Stimulated activated CD8-positive, alpha-beta memory T cell treated with anti-CD3 and anti-CD28 coated beads, Interleukin-12 subunit alpha, Interleukin-12 subunit beta, amount 100 ng/mL, for 1 hour (primary cell): ENCODE results near the gene RIMKLA.

Source experiments
- DNase-seq: peaks from one replicate; pipeline ENCODE4 v3.0.0-alpha.2; 2020; ENCODE audit warnings: low read depth

RIMKLA gene

GRCh38 chr1:42380586-42381279 lies at the start of gene RIMKLA:
TSS of gene RIMKLA (plus strand) at chr1:42380792. CDS start at chr1:42380935, 143 bp downstream.
- DNase-seq, result no peak

- no peak for DNase-seq
These were observed 47.7 kb upstream of the RIMKLA start for GRCh38 chr1:42332877-42333276.

DNA sequence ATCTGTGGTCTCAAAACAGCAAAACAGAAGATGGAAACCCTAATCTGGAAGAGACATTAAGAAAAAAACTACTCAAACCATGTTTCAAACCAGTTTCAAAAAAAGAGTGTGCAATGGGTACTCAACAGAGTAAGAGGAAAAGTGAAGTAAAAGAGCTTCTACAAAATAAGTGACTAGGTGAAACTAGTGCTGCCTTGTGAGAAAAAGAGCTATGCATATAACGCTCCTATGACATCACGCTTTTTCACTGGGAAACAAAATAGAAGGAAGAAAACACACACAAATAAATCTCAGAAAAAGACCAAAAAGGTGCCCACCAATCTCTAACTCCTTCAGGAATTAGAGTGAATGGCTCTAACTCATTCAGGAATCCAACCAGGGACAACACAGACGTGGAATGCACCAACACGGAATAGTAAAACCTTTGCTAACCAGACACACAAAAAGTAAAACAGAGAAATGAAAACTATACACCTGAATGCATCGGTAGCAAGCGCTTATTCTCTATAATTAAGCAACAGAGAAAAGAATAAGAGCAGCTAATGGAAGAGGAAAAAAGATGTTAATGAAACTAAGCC lies 46.8 kb upstream of the RIMKLA start:
- no peak for DNase-seq

GRCh38 chr1:42334240-42335049 lies 46.1 kb upstream of the RIMKLA start:
- DNase-seq, result peak; percentile 1

DNA sequence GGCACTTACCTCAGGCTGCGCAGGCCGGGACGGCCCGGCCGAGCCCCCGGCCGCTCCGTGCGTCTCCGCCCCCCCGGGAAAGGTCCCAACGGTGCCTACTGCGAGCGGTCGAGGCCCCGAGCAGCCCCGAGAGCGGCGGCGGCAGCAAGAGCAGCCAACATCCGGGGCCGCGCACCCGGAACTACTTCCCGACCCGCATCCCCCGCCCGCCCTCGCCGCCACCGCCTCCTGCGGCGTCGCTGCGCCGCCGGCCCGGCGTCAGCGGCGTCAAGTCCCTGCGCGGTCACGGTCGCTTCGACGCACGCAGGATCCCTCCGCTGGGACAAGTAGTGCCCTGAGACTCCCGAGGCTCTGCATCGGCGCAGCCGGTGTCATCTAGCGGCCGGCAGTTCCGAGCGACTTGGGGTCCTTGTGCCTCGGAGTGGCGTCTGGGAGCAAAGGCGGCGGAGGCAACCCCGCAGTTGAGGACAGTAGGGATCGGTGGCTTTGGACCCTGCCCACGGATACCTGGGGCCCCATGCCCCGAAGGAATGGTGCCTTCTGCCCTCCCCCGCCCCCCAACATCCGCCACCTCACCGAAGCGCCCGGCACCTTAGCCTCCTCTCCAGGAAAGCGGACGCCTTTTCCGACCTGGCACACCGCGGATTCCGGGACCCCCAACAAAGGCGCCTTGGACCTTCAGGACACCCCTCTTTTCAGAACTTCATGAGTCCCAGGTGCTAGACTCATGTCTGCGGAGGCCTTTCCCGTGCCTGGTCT lies 45.4 kb upstream of the RIMKLA start, which contains the start of gene FOXJ3:
Gene FOXJ3 (minus strand): TSS at position 186 of the 759 bp plus-strand sequence. CDS start 24,142 bp downstream, outside the sequence.
- peak; percentile 81 for DNase-seq

DNA sequence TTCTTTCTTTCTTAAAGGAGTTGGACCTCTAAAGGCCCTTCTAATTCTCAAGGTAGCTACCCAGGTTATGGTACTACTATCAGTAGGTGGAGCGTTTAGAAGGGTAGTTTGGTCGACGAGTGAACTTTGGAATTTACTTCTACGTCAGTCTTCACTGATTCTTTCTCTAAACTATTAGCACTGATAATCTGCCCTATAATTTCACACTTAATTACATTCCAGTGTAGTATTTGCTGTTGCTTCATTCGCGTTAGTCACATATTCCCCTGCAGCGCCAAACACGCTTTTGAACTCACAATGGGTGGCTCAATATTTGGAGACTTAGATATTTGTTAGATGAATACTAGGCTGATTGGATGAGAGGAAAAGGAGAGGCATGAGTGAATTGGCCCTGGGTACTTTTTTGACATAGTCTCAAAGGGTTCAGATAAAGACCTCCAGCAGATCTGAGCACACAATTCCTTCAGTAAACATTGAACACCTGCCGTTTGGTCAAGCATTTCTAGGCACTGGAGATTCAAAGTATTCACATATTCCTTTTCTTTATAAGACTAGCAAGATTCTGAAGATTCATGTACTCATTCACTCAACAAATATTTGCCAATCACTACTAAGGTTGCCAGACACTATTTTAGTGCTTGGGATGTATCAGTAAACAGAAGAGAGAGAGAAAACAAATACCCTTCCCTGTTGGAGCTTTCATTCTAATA lies 44.6 kb upstream of the RIMKLA start:
- DNase-seq, result no peak

DNA sequence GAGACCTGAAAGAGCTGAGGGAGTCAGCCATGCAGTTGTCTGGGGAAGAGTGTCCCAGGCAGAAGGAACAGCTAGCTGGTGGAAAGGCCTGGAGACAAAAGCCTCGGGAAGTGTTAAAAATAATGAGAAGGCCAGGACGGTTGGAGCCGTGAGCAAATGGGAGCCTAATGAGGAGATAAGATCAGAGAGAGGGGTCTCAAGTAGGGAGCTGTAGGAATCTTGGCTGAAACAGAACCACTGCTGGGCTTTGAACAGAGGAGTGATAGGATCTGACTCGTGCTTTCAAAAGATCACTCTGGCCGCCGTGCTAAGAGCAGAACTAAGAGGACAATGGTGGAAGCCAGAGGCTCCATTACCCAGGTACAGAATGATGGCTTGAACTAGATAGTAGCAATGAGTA lies 43.6 kb upstream of the RIMKLA start:
- DNase-seq, result no peak

DNA sequence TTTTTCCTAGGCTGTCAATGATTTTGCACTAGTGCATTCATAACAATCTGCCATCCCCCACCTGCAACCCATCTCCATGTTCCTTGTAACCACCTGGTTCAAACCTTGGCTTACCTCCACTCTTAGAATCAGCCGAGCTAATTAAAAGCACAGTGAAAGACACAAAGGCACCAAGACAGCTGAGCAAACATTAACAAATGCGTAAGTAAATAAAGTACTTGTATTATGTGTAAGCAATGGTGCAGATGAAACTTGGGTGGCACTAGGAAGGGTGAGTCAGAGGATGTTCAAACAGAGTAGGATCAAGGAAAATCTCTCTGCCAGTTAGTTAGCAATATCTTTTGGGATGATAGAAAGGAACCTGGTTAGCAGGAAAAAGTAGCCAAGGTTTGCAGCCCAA lies 40.5 kb upstream of the RIMKLA start:
- DNase-seq, result no peak

- no peak for DNase-seq
These were observed 39.7 kb upstream of the RIMKLA start for GRCh38 chr1:42340901-42341300.

GRCh38 chr1:42343049-42343448 lies 37.5 kb upstream of the RIMKLA start:
- DNase-seq, result no peak

DNA sequence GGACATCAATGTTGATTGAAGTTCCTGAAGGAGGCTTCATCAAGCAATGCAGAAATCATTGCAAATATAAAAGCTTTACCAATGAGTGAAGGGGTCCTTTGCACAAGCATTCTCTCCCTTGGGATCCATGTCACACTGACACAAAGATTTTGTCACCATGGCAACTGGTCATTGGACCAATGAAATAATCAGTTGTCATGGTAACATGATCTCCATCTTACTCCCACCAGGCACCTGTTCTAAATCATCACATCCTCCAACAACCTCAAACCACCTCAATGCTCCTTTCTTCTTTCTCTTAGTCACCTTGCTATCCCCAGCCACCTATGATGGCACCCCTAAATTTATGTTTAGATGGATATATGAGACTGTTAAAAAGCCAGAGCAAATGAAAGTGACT lies 32.1 kb upstream of the RIMKLA start:
- DNase-seq, result no peak

DNA sequence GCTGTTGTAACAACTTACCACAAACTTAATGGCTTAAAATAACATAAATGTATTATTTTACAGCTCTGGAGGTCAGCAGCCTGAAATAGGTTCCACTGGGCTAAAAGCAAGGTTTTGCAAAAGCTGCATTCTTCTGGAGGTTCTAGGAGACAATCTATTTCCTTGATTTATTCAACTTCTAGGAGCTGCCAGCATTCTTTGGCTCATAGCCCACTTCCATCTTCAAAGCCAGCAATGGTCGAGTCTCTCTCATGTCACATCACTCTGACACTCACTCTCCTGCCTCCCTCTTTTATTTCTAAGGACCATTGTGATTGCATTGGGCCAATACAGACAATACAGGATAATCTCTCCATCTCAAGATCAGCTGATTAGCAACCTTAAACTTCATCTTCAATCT lies 30.5 kb upstream of the RIMKLA start:
- no peak for DNase-seq

GRCh38 chr1:42358791-42359190 lies 21.8 kb upstream of the RIMKLA start:
- no peak for DNase-seq

GRCh38 chr1:42359466-42359865 lies 21.1 kb upstream of the RIMKLA start:
- no peak for DNase-seq

- DNase-seq, result no peak
These were observed 16.5 kb upstream of the RIMKLA start for GRCh38 chr1:42364089-42364488.

- DNase-seq, result no peak
These were observed 16.1 kb upstream of the RIMKLA start for GRCh38 chr1:42364542-42364941.

DNA sequence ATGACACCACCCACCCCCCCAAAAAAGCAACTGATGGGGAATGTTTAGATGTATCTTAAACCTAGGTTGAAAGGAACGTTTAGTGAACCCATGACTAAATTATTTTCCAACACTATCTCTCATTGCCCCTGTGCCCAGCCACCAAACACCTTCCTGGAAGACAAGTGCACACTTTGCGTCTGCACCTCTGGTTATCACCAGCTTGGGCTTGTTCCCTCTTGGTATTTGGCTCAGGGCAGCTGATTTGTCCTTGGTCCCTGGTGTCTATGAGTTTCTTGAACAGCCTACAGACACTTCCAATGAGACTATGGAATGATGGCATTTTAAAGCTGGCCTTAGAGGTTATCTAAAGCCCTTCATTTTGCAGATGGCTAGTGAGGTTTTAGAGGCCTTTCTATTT lies 15.5 kb upstream of the RIMKLA start:
- DNase-seq, result no peak

DNA sequence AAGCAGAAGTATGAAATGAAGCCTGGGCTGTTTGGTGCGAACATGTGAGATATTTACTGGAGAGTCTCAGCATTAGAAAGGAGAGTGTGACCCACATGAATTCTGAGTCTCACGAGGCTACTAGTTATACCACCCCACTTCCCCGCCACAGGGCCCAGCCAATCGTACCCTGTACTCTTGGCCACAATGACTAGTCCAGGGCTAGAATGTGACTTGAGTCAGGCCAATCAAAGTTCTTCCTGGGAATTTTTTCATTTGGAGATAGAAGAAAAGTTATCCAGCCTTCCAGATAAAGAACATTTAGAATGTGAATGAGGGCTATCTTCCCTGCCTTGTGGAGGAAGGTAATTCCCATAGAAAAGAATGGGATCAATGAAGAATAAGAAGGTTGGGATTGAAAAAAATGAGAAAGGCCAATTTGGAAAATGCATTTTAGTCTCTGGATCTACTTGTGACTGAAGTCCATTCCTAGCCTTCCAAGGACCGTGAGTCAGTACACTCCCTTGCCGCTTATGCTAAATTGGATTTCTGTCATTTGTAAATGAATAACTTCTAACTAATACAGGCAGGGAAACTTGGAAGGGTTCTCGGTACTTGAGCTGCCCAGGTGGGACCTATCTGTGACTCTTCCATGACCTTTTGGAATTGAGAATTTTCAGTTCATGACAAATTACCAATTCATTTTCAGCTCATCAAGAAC lies 12.3 kb upstream of the RIMKLA start:
- no peak for DNase-seq

- DNase-seq, result no peak
These were observed 11.1 kb upstream of the RIMKLA start for GRCh38 chr1:42369471-42369870.

- DNase-seq, result no peak
These were observed 9.6 kb upstream of the RIMKLA start for GRCh38 chr1:42370876-42371549.
